HepG2 (cell line): ENCODE data around the gene NLGN2. TPM values are rescaled to one million over a fixed set of nuclear protein-coding genes. Genes with fewer than 3 reads are reported as not detected.

Source experiments
- ATAC-seq: fragments of 200-7000 bp; cut with Tn5 transposase; 3 replicates; pipeline ENCODE4 v1.9.1; 2020; ENCODE audit warnings: mild to moderate bottlenecking, moderate library complexity
- Bru-seq: library from RNA; stranded (reverse); fragments of 400-500 nt; gene quantifications from one replicate; lab custom pipeline; 2021; lab: Mats Ljungman, UMichigan
- BruChase-seq, 2 experiments: library from RNA; stranded (reverse); fragments of 400-500 nt; gene quantifications; one replicate each; lab custom pipeline; 2021; lab: Mats Ljungman, UMichigan
- BruUV-seq: library from RNA; stranded (reverse); fragments of 400-500 nt; replicated peaks from 2 replicates; lab custom pipeline; 2021; lab: Mats Ljungman, UMichigan
- CTCF ChIA-PET: fragments of 300-600 bp; formaldehyde crosslinking; extraction: SDS; loops from one replicate; lab custom pipeline; 2021; ENCODE audit warnings: low total read pairs, inconsistent platforms, low intra/inter-chr PET ratio; lab: Yijun Ruan, JAX
- POLR2A ChIA-PET: fragments of 350-600 bp; sonication (Branson Sonifier 250); formaldehyde crosslinking; loops from one replicate; lab custom pipeline; 2020; ENCODE audit warnings: antibody characterized with exemption, inconsistent platforms; lab: Yijun Ruan, JAX
- DNase-seq: peaks from one replicate; pipeline ENCODE4 v3.0.0-alpha.2; 2015; ENCODE audit warnings: low spot score
- FAIRE-seq: peaks from 3 replicates; lab custom pipeline; 2011; peaks lifted over from hg19 to GRCh38; lab: Jason Lieb, UNC
- H2AFZ ChIP-seq: one replicate; pipeline ENCODE4 v1.6.1; 2011; ENCODE audit warnings: low read length, inconsistent platforms
- H3K27ac ChIP-seq: fragments of 300-600 bp; 3 replicates; pipeline ENCODE4 v1.8.0; 2011; ENCODE audit warnings: mixed run types, mild to moderate bottlenecking, mixed read lengths, low read length, inconsistent platforms; ENCODE audit not compliant: insufficient read depth; ENCODE audit errors: extremely low read length
- H3K27me3 ChIP-seq, 2 experiments: fragments of 200-600 bp in 1 of 2; 2 replicates in 1 of 2; 3 replicates in 1 of 2; pipeline versions ENCODE4 v1.6.0 to v1.8.0; 2011; ENCODE audit warnings: low read length in 2 of 2, mild to moderate bottlenecking in 2 of 2, moderate library complexity in 2 of 2, inconsistent platforms in 1 of 2; ENCODE audit not compliant: insufficient read depth in 2 of 2, control insufficient read depth in 1 of 2
- H3K36me3 ChIP-seq, 2 experiments: fragments of 200-600 bp in 1 of 2; replicated peaks in 1 of 2; 2 replicates in 1 of 2; 3 replicates in 1 of 2; pipeline versions ENCODE4 v1.5.1 to v1.8.0; 2011; ENCODE audit warnings: low read length in 2 of 2, inconsistent platforms in 1 of 2; ENCODE audit not compliant: insufficient read depth in 2 of 2, control insufficient read depth in 1 of 2
- H3K4me1 ChIP-seq: 2 replicates; pipeline ENCODE4 v1.5.1; 2012; ENCODE audit warnings: low read length, inconsistent platforms; ENCODE audit not compliant: insufficient read depth
- H3K4me2 ChIP-seq: 2 replicates; pipeline ENCODE4 v1.6.0; 2011; ENCODE audit warnings: low read depth, low read length, inconsistent platforms
- H3K4me3 ChIP-seq, 3 experiments: fragments of 200-600 bp in 1 of 3; sonication (generic), shearing (Covaris generic) in 1 of 3; replicated peaks in 1 of 3; 2 replicates each; pipeline ENCODE4 v1.5.1; 2011 to 2016; ENCODE audit warnings: low read length in 3 of 3, inconsistent platforms in 2 of 3, low read depth in 2 of 3, mild to moderate bottlenecking in 2 of 3, control low read depth in 1 of 3, mixed read lengths in 1 of 3; ENCODE audit not compliant: insufficient read depth in 1 of 3
- H3K79me2 ChIP-seq: one replicate; pipeline ENCODE4 v1.6.1; 2011; ENCODE audit warnings: low read length, inconsistent platforms; ENCODE audit not compliant: insufficient read depth
- H3K9ac ChIP-seq: 2 replicates; pipeline ENCODE4 v1.6.0; 2011; ENCODE audit warnings: mild to moderate bottlenecking, low read depth, low read length, inconsistent platforms; ENCODE audit not compliant: insufficient read depth
- H3K9me3 ChIP-seq: 2 replicates; pipeline ENCODE4 v1.5.1; 2012; ENCODE audit warnings: mild to moderate bottlenecking, low read length
- H4K20me1 ChIP-seq: 2 replicates; pipeline ENCODE4 v1.6.0; 2011; ENCODE audit warnings: inconsistent platforms, mild to moderate bottlenecking, low read length, moderate library complexity; ENCODE audit not compliant: insufficient read depth
- EZH2 ChIP-seq: conservative IDR thresholded peaks from 2 replicates; pipeline ENCODE4 v1.6.1; 2012; ENCODE audit warnings: mild to moderate bottlenecking, low read depth, low read length, moderate library complexity
- GPN1 ChIP-seq: sonication (generic); formaldehyde crosslinking; IDR thresholded peaks from 2 replicates; pipeline ENCODE4 v1.5.1; 2020; ENCODE audit warnings: missing genetic modification reagents, borderline replicate concordance
- NBN ChIP-seq: fragments of 450-650 bp; conservative IDR thresholded peaks from 2 replicates; pipeline ENCODE4 v1.6.1; 2017
- NONO ChIP-seq, 2 experiments: fragments of 450-650 bp in 1 of 2; sonication (generic) in 1 of 2; formaldehyde crosslinking in 1 of 2; IDR thresholded peaks in 1 of 2; conservative IDR thresholded peaks in 1 of 2; 2 replicates each; pipeline versions ENCODE4 v1.6.1 to v1.8.0; 2017 to 2022; ENCODE audit warnings: mild to moderate bottlenecking in 1 of 2, missing genetic modification reagents in 1 of 2, moderate library complexity in 1 of 2
- PHF8 ChIP-seq: sonication (generic); formaldehyde crosslinking; IDR thresholded peaks from 2 replicates; pipeline ENCODE4 v1.5.0; 2020; ENCODE audit warnings: missing genetic modification reagents
- SIX4 ChIP-seq: sonication (generic); formaldehyde crosslinking; IDR thresholded peaks from 2 replicates; pipeline ENCODE4 v1.4.0; 2020; ENCODE audit warnings: missing genetic modification reagents
- ZC3H4 ChIP-seq: sonication (generic); formaldehyde crosslinking; IDR thresholded peaks from 2 replicates; pipeline ENCODE4 v1.4.0; 2020; ENCODE audit warnings: missing genetic modification reagents, borderline replicate concordance
- ZNF232 ChIP-seq: sonication (generic); formaldehyde crosslinking; IDR thresholded peaks from 2 replicates; pipeline ENCODE4 v1.4.0; 2020; ENCODE audit warnings: missing genetic modification reagents, borderline replicate concordance
- ZNF317 ChIP-seq: sonication (generic); formaldehyde crosslinking; IDR thresholded peaks from 2 replicates; pipeline ENCODE4 v1.5.0; 2020; ENCODE audit warnings: mild to moderate bottlenecking, missing genetic modification reagents
- ZNF564 ChIP-seq: sonication (generic); formaldehyde crosslinking; IDR thresholded peaks from 2 replicates; pipeline ENCODE4 v1.8.1; 2023; ENCODE audit warnings: mild to moderate bottlenecking, missing genetic modification reagents
- ZNF687 ChIP-seq: sonication (generic); formaldehyde crosslinking; IDR thresholded peaks from 2 replicates; pipeline ENCODE4 v1.5.1; 2020; ENCODE audit warnings: mild to moderate bottlenecking, missing genetic modification reagents, moderate library complexity
- ZSCAN25 ChIP-seq: sonication (generic); formaldehyde crosslinking; IDR thresholded peaks from 2 replicates; pipeline ENCODE4 v1.8.0; 2022; ENCODE audit warnings: mild to moderate bottlenecking, missing genetic modification reagents
- whole genome bisulfite sequencing: methylation state at CpG from one replicate; pipeline ENCODE4 v1.1.6; 2017; ENCODE audit warnings: low lambda C conversion rate; 5-methylcytosine and 5-hydroxymethylcytosine counted together
- in situ Hi-C: cut with HindIII; loops from 2 replicates; pipeline ENCODE4 v1.10.0; 2017; ENCODE audit warnings: low pct_unique_long_range_greater_than_20kb; ENCODE audit not compliant: extremely low pct_ligation_motif_present
- intact Hi-C: fragments of 100-400 bp; cut with micrococcal nuclease; formaldehyde crosslinking; loops from one replicate; pipeline ENCODE4 v1.10.0; 2022; ENCODE audit not compliant: unreplicated experiment
- long read RNA-seq, 2 experiments: library from RNA in 1 of 2; library from polyadenylated mRNA in 1 of 2; stranded (forward) in 1 of 2; unstranded in 1 of 2; transcript quantifications; one replicate each; pipeline ENCODE4 v2.0.0, GENCODE V29; 2019 to 2022
- polyA minus RNA-seq, 3 experiments: library from RNA; depleted of rRNA, polyadenylated mRNA; stranded (reverse); fragments of >200 nt; gene quantifications; 2 replicates each; pipeline ENCODE4 v1.2.3, GENCODE V29; 2011; ENCODE audit warnings: low replicate concordance in 1 of 3
- polyA plus RNA-seq, 8 experiments: library from polyadenylated mRNA; depleted of rRNA in 3 of 8; stranded (reverse) in 7 of 8; unstranded in 1 of 8; fragments of >200 nt; fragmentation: Illumina TruSeq in 4 of 8; extraction: Trizol in 4 of 8; gene quantifications; 2 replicates each; pipeline versions ENCODE4 v1.2.1 to v1.2.3, GENCODE V29; 2011 to 2016; ENCODE audit warnings: low read depth in 4 of 8, missing spikeins in 1 of 8, mixed read lengths in 1 of 8; ENCODE audit not compliant: insufficient read depth in 1 of 8
- total RNA-seq, 5 experiments: library from RNA; depleted of rRNA; stranded (reverse); fragments of >200 nt; fragmentation: Illumina TruSeq; extraction: Trizol; gene quantifications; 2 replicates each; pipeline ENCODE4 v1.2.3, GENCODE V29; 2016; ENCODE audit warnings: low read depth in 1 of 5

Gene NLGN2
- total RNA-seq (2016; rRNA removed; fragmentation: Illumina TruSeq; extraction: Trizol) (1.4 and 1.9 TPM in 2 replicates), polyA plus RNA-seq (2011; rRNA removed) (11.0 and 15.1 TPM in 2 replicates), polyA minus RNA-seq (2011; rRNA and poly(A)+ RNA removed; ENCODE audit: low replicate concordance) (2.3 and 4.3 TPM in 2 replicates), Bru-seq, nascent RNA (percentile 46 among the genes with signal in this experiment), BruChase-seq, experiment 1, labeled RNA remaining after a 6-hour chase (percentile 73 among the genes with signal in this experiment), BruChase-seq, experiment 2, labeled RNA remaining after a 2-hour chase (percentile 57 among the genes with signal in this experiment)
- total RNA-seq (2016; cell fraction: cytosol; rRNA removed; fragmentation: Illumina TruSeq; extraction: Trizol; ENCODE audit: low read depth), result 0.40 and 0.44 TPM in 2 replicates
- total RNA-seq (2016; cell fraction: insoluble cytoplasmic fraction; rRNA removed; fragmentation: Illumina TruSeq; extraction: Trizol), result 1.2 and 2.6 TPM in 2 replicates
- 1.5 and 2.4 TPM in 2 replicates for total RNA-seq (2016; cell fraction: membrane; rRNA removed; fragmentation: Illumina TruSeq; extraction: Trizol)
- 2.7 and 3.8 TPM in 2 replicates for total RNA-seq (2016; cell fraction: nucleus; rRNA removed; fragmentation: Illumina TruSeq; extraction: Trizol)
- 2.6 and 3.0 TPM in 2 replicates for polyA plus RNA-seq (2011; cell fraction: cytosol; rRNA removed)
- polyA plus RNA-seq (2011; cell fraction: nucleus; rRNA removed), result 141 and 149 TPM in 2 replicates
- 18.1 and 23.2 TPM in 2 replicates for polyA plus RNA-seq (2012)
- polyA plus RNA-seq (2016; cell fraction: cytosol; fragmentation: Illumina TruSeq; extraction: Trizol; ENCODE audit: low read depth), result 0.35 and 0.41 TPM in 2 replicates
- 3.3 and 5.2 TPM in 2 replicates for polyA plus RNA-seq (2016; cell fraction: insoluble cytoplasmic fraction; fragmentation: Illumina TruSeq; extraction: Trizol; ENCODE audit: low read depth)
- 1.3 and 1.8 TPM in 2 replicates for polyA plus RNA-seq (2016; cell fraction: membrane; fragmentation: Illumina TruSeq; extraction: Trizol; ENCODE audit: low read depth)
- 32.4 and 37.8 TPM in 2 replicates for polyA plus RNA-seq (2016; cell fraction: nucleus; fragmentation: Illumina TruSeq; extraction: Trizol; ENCODE audit: insufficient read depth, low read depth)
- 2.6 and 3.8 TPM in 2 replicates for polyA minus RNA-seq (2011; cell fraction: cytosol; rRNA and poly(A)+ RNA removed)
- 8.2 and 9.3 TPM in 2 replicates for polyA minus RNA-seq (2011; cell fraction: nucleus; rRNA and poly(A)+ RNA removed)
- long read RNA-seq, experiment 1, partial matches to known transcripts, result 0 of 2 reads
- long read RNA-seq, experiment 1, other reads (novel, unspliced or antisense), result 2 of 2 reads
- long read RNA-seq, experiment 2, full-length matches to known transcripts, result 3 of 31 reads
- long read RNA-seq, experiment 2, partial matches to known transcripts, result 3 of 31 reads
- long read RNA-seq, experiment 2, other reads (novel, unspliced or antisense), result 25 of 31 reads

GRCh38 chr17:7407485-7408251 is at the start of gene NLGN2:
Gene NLGN2, plus strand, starts transcription at chr17:7407845. Its CDS starts 411 bp downstream, at chr17:7408256.
- no peaks in the 10 kb centered on the region for H4K20me1 ChIP-seq

More at GRCh38 chr17:7407485-7408251, at the start of gene NLGN2:
- ATAC-seq (no peak), DNase-seq (no peak), FAIRE-seq (no peak)
- Histone ChIP-seq H3K4me3 (no peak within 1 kb of the TSS), H3K27ac (no peak within 1 kb of the TSS), H3K4me2 (no peak within 1 kb of the TSS; the same call in 1 of the 2 replicates), H3K9ac (no peak within 1 kb of the TSS), H3K9me3 (no peaks in the 10 kb centered on the region), H3K79me2 (peaks cover 3% of the 10 kb centered on the region), H2AFZ (no peak within 1 kb of the TSS), H3K27me3 (no peaks in the 10 kb centered on the region; a peak in 1 of 5 replicates), H3K36me3 (0 out of 5 replicates have a peak, but pooled peaks cover 0 to 2% of the 10 kb centered on the region in 2 experiments), H3K4me1 (peaks cover 16% of the 10 kb centered on the region)
- CTCF ChIA-PET, result no interaction called here
- WGBS, result 84% methylated on average over 12 of the region's 12 CpGs
- BruUV-seq, result no TSS peak
- no peak for TF ChIP-seq ZNF687 (CRISPR knock-in tag)
- TF ChIP-seq ZNF232 (CRISPR knock-in tag), result no peak
- no peak for TF ChIP-seq ZNF564 (CRISPR knock-in tag)
- no peak for TF ChIP-seq NONO (IDR thresholded peaks at IDR 0.05)
- no peak for TF ChIP-seq NONO (CRISPR knock-in tag; conservative IDR thresholded peaks at IDR 0.05)
- no peak for TF ChIP-seq GPN1 (CRISPR knock-in tag)
- TF ChIP-seq EZH2, result no peak
- TF ChIP-seq NBN, result no peak
- no peak for TF ChIP-seq ZC3H4 (CRISPR knock-in tag)
- TF ChIP-seq PHF8 (CRISPR knock-in tag), result no peak
- TF ChIP-seq ZSCAN25, result no peak
- no peak for TF ChIP-seq ZNF317 (CRISPR knock-in tag)
- TF ChIP-seq SIX4 (CRISPR knock-in tag), result no peak
- intact Hi-C loops (no loop called here), in situ Hi-C loops (no loop called here)
- POLR2A ChIA-PET, result no interaction called here
